Mammary epithelial cell (primary cell): Measurements from ENCODE around the gene DKK3.

Experiments used
- CTCF ChIP-seq, 2 donors: IDR thresholded peaks in 1 of 2; conservative IDR thresholded peaks in 1 of 2; 2 replicates each; pipeline ENCODE4 v1.5.1; 2011 to 2012; ENCODE audit warnings: inconsistent platforms in 2 of 2, low read length in 2 of 2, mild to moderate bottlenecking in 2 of 2, control low read depth in 1 of 2, low read depth in 1 of 2; ENCODE audit not compliant: insufficient read depth in 1 of 2; ENCODE audit errors: extremely low read depth in 1 of 2
- EZH2 ChIP-seq: IDR thresholded peaks from 2 replicates; pipeline ENCODE4 v1.6.1; 2012; ENCODE audit warnings: low read length, inconsistent platforms, borderline replicate concordance

GRCh38 chr11:11985016-11985715 is 23.3 kb downstream of the DKK3 start:
- TF ChIP-seq EZH2 (no peak), CTCF (conservative IDR thresholded peaks at IDR 0.05 in 1 of 2, IDR thresholded peaks at IDR 0.05 in 1 of 2; ENCODE audit: extremely low read depth in 1 of 2, insufficient read depth in 1 of 2, low read depth in 1 of 2, low read length in 2 of 2) (no peak)
